Measurements from ENCODE around the gene GTF2F1. TPM values are rescaled to one million over a fixed set of nuclear protein-coding genes. Genes with fewer than 3 reads are reported as not detected.

The GTF2F1 gene
- total RNA-seq, 2 experiments from 2014 or later, result 53.5 to 63.0 TPM

- Mint-ChIP-seq H3K36me3 (ENCODE audit: low read depth) (peaks cover 18% of the 10 kb centered on the region), H3K4me3 (peak overlapping the region; percentile 76), H3K27me3 (ENCODE audit: low read depth) (no peaks in the 10 kb centered on the region), H3K27ac (peak overlapping the region; percentile 94), H3K9me3 (no peaks in the 10 kb centered on the region), H3K4me1 (ENCODE audit: low read depth) (peaks cover 37% of the 10 kb centered on the region)
- CTCF ChIA-PET, result interaction anchor here (1.2 kb wide), 1 partner anchor 91 kb away, joined by 6 read pairs; no protein-coding TSS in a partner anchor
- intact Hi-C loops (cut with micrococcal nuclease), result loop anchor here (1.0 to 5.0 kb wide), 8 partner anchors 33 to 522 kb away; partner anchors contain the start of genes CLPP, DENND1C, GPR108 and GTF2F1
- peak; percentile 47 for DNase-seq
Observed at GRCh38 chr19:6425732-6426620, 33.0 kb upstream of the GTF2F1 start.

GRCh38 chr19:6424939-6425731 lies 32.2 kb upstream of the GTF2F1 start:
- DNase-seq, result peak; percentile 100
- peak overlapping the region; percentile 94 for H3K27ac Mint-ChIP-seq
- peak overlapping the region; percentile 76 for H3K4me3 Mint-ChIP-seq
- H3K27me3 Mint-ChIP-seq (ENCODE audit: low read depth), result no peaks in the 10 kb centered on the region
- no peaks in the 10 kb centered on the region for H3K9me3 Mint-ChIP-seq
- peaks cover 36% of the 10 kb centered on the region for H3K4me1 Mint-ChIP-seq (ENCODE audit: low read depth)
- intact Hi-C loops (cut with micrococcal nuclease), result loop anchor here (1.0 to 5.0 kb wide), 8 partner anchors 32 to 521 kb away; partner anchors contain the start of genes CLPP, DENND1C, GPR108 and GTF2F1
- CTCF ChIA-PET, result interaction anchor here (0.7 to 1.2 kb wide), 2 partner anchors 91 to 206 kb away, joined by 3 to 6 read pairs; no protein-coding TSS in a partner anchor
- peaks cover 24% of the 10 kb centered on the region for H3K36me3 Mint-ChIP-seq (ENCODE audit: low read depth)

GRCh38 chr19:6424195-6424938 lies 31.4 kb upstream of the GTF2F1 start, which contains the start of gene KHSRP:
Gene KHSRP, minus strand, starts transcription at chr19:6424811. Its CDS starts 110 bp downstream, at chr19:6424701.
- peak within 1 kb of the TSS; percentile 89 for H3K4me3 Mint-ChIP-seq
- H3K4me1 Mint-ChIP-seq (ENCODE audit: low read depth), result peaks cover 30% of the 10 kb centered on the region
- peak within 1 kb of the TSS; percentile 94 for H3K27ac Mint-ChIP-seq
- no peaks in the 10 kb centered on the region for H3K27me3 Mint-ChIP-seq (ENCODE audit: low read depth)
- intact Hi-C loops (cut with micrococcal nuclease), result no loop called here
- CTCF ChIA-PET, result interaction anchor here (0.7 kb wide), 1 partner anchor 207 kb away, joined by 3 read pairs; no protein-coding TSS in a partner anchor
- no peak for DNase-seq
- no peaks in the 10 kb centered on the region for H3K9me3 Mint-ChIP-seq
- H3K36me3 Mint-ChIP-seq (ENCODE audit: low read depth), result peaks cover 27% of the 10 kb centered on the region

- Mint-ChIP-seq H3K9me3 (no peaks in the 10 kb centered on the region), H3K27me3 (ENCODE audit: low read depth) (no peaks in the 10 kb centered on the region), H3K27ac (peak overlapping the region; percentile 78), H3K4me3 (peak overlapping the region; percentile 89), H3K4me1 (ENCODE audit: low read depth) (peaks cover 30% of the 10 kb centered on the region), H3K36me3 (ENCODE audit: low read depth) (peaks cover 33% of the 10 kb centered on the region)
- CTCF ChIA-PET, result no interaction called here
- intact Hi-C loops (cut with micrococcal nuclease), result no loop called here
- peak; percentile 55 for DNase-seq
Observed at GRCh38 chr19:6423499-6424194, 30.7 kb upstream of the GTF2F1 start.

- H3K4me3 Mint-ChIP-seq, result no peak overlapping the region
- no peaks in the 10 kb centered on the region for H3K27me3 Mint-ChIP-seq (ENCODE audit: low read depth)
- no peak overlapping the region for H3K27ac Mint-ChIP-seq
- peaks cover 30% of the 10 kb centered on the region for H3K4me1 Mint-ChIP-seq (ENCODE audit: low read depth)
- DNase-seq, result no peak
- intact Hi-C loops (cut with micrococcal nuclease), result no loop called here
- peaks cover 41% of the 10 kb centered on the region for H3K36me3 Mint-ChIP-seq (ENCODE audit: low read depth)
- no peaks in the 10 kb centered on the region for H3K9me3 Mint-ChIP-seq
- CTCF ChIA-PET, result interaction anchor here (0.6 kb wide), 1 partner anchor 16 kb away, joined by 3 read pairs; no protein-coding TSS in a partner anchor
Observed at GRCh38 chr19:6421075-6422014, 28.4 kb upstream of the GTF2F1 start.

- H3K36me3 Mint-ChIP-seq (ENCODE audit: low read depth), result peaks cover 51% of the 10 kb centered on the region
- peaks cover 20% of the 10 kb centered on the region for H3K4me1 Mint-ChIP-seq (ENCODE audit: low read depth)
- no peak overlapping the region for H3K27ac Mint-ChIP-seq
- no peaks in the 10 kb centered on the region for H3K27me3 Mint-ChIP-seq (ENCODE audit: low read depth)
- DNase-seq, result no peak
- no peaks in the 10 kb centered on the region for H3K9me3 Mint-ChIP-seq
- intact Hi-C loops (cut with micrococcal nuclease), result no loop called here
- CTCF ChIA-PET, result no interaction called here
- no peak overlapping the region for H3K4me3 Mint-ChIP-seq
Observed at GRCh38 chr19:6418562-6418932, 25.6 kb upstream of the GTF2F1 start.

- Mint-ChIP-seq H3K36me3 (ENCODE audit: low read depth) (peaks cover 47% of the 10 kb centered on the region), H3K4me1 (ENCODE audit: low read depth) (peaks cover 14% of the 10 kb centered on the region)
Observed at GRCh38 chr19:6417713-6418561, 25.0 kb upstream of the GTF2F1 start.

GRCh38 chr19:6416658-6417405 lies 23.9 kb upstream of the GTF2F1 start:
- CTCF ChIA-PET, result no interaction called here
- Mint-ChIP-seq H3K27ac (no peak overlapping the region), H3K36me3 (ENCODE audit: low read depth) (peaks cover 37% of the 10 kb centered on the region)

More at GRCh38 chr19:6417713-6418561, 25.0 kb upstream of the GTF2F1 start:
- Mint-ChIP-seq H3K27ac (no peak overlapping the region), H3K4me3 (no peak overlapping the region), H3K27me3 (ENCODE audit: low read depth) (no peaks in the 10 kb centered on the region), H3K9me3 (no peaks in the 10 kb centered on the region)
- CTCF ChIA-PET, result no interaction called here
- intact Hi-C loops (cut with micrococcal nuclease), result no loop called here
- no peak for DNase-seq

GRCh38 chr19:6415591-6416190 lies 22.7 kb upstream of the GTF2F1 start:
- CTCF ChIA-PET, result no interaction called here
- intact Hi-C loops (cut with micrococcal nuclease), result no loop called here
- H3K4me3 Mint-ChIP-seq, result no peak overlapping the region
- H3K27ac Mint-ChIP-seq, result no peak overlapping the region
- H3K9me3 Mint-ChIP-seq, result no peaks in the 10 kb centered on the region
- H3K27me3 Mint-ChIP-seq (ENCODE audit: low read depth), result no peaks in the 10 kb centered on the region
- DNase-seq, result no peak
- peaks cover 30% of the 10 kb centered on the region for H3K36me3 Mint-ChIP-seq (ENCODE audit: low read depth)
- H3K4me1 Mint-ChIP-seq (ENCODE audit: low read depth), result no peaks in the 10 kb centered on the region

More at GRCh38 chr19:6416658-6417405, 23.9 kb upstream of the GTF2F1 start:
- no peaks in the 10 kb centered on the region for H3K9me3 Mint-ChIP-seq
- H3K27me3 Mint-ChIP-seq (ENCODE audit: low read depth), result no peaks in the 10 kb centered on the region
- no peak for DNase-seq
- H3K4me1 Mint-ChIP-seq (ENCODE audit: low read depth), result peaks cover 4% of the 10 kb centered on the region
- intact Hi-C loops (cut with micrococcal nuclease), result no loop called here
- H3K4me3 Mint-ChIP-seq, result no peak overlapping the region

All from activated naive CD4-positive, alpha-beta T cell treated with anti-CD3 and anti-CD28 coated beads for 36 hours (primary cell).